GM19239 (cell line): ENCODE measurements around the gene COX6B1.
"Not testable (repeated sequence)": the region's sequence is repeated elsewhere in the genome, so short reads cannot be mapped to it uniquely, and the experiment has no call there.

Experiments
- DNase-seq: peaks from one replicate; pipeline ENCODE4 v3.0.0; 2011; ENCODE audit warnings: low spot score; ENCODE audit not compliant: insufficient read length
- FAIRE-seq: peaks from 2 replicates; lab custom pipeline; 2011; peaks lifted over from hg19 to GRCh38; lab: Jason Lieb, UNC

COX6B1 gene

GRCh38 chr19:35661995-35662340, 13.8 kb downstream of the COX6B1 start:
- FAIRE-seq, result no peak

GRCh38 chr19:35663981-35664380, 15.9 kb downstream of the COX6B1 start:
- DNase-seq (no peak), FAIRE-seq (no peak)

More at GRCh38 chr19:35661995-35662340, 13.8 kb downstream of the COX6B1 start:
- DNase-seq, result no peak

- no peak for DNase-seq
- no peak for FAIRE-seq
Observed at GRCh38 chr19:35665157-35665556, 17.0 kb downstream of the COX6B1 start.

GRCh38 chr19:35665604-35666003, 17.5 kb downstream of the COX6B1 start:
- FAIRE-seq (no peak), DNase-seq (no peak)

- DNase-seq (no peak), FAIRE-seq (no peak)
Observed at GRCh38 chr19:35666251-35666913, 18.3 kb downstream of the COX6B1 start, which contains the start of gene UPK1A. Gene UPK1A, plus strand, starts transcription at chr19:35666517. Its CDS starts 296 bp downstream, at chr19:35666813.

- no peak for DNase-seq
- FAIRE-seq, result no peak
Observed at GRCh38 chr19:35669566-35669965, 21.4 kb downstream of the COX6B1 start.

GRCh38 chr19:35669974-35670373, 21.9 kb downstream of the COX6B1 start:
- DNase-seq (no peak), FAIRE-seq (no peak)

GRCh38 chr19:35670686-35671085, 22.6 kb downstream of the COX6B1 start:
- FAIRE-seq, result no peak
- DNase-seq, result no peak

GRCh38 chr19:35671818-35672217, 23.7 kb downstream of the COX6B1 start:
- FAIRE-seq, result no peak
- DNase-seq, result no peak

GRCh38 chr19:35673121-35673804, 25.1 kb downstream of the COX6B1 start:
- DNase-seq (no peak), FAIRE-seq (peak; percentile 68)

GRCh38 chr19:35675589-35676140, 27.5 kb downstream of the COX6B1 start:
- no peak for DNase-seq
- no peak for FAIRE-seq

- DNase-seq (no peak), FAIRE-seq (no peak)
Observed at GRCh38 chr19:35689836-35690235, 41.7 kb downstream of the COX6B1 start.

GRCh38 chr19:35691106-35691505, 43.0 kb downstream of the COX6B1 start:
- not testable (repeated sequence) for FAIRE-seq, DNase-seq

GRCh38 chr19:35692010-35692409, 43.9 kb downstream of the COX6B1 start:
- FAIRE-seq (no peak), DNase-seq (no peak)

- no peak for DNase-seq
- FAIRE-seq, result no peak
Observed at GRCh38 chr19:35693422-35693821, 45.3 kb downstream of the COX6B1 start.

GRCh38 chr19:35693835-35694599, 45.9 kb downstream of the COX6B1 start:
- FAIRE-seq, result peak; percentile 93
- DNase-seq, result peak; percentile 92

- FAIRE-seq, result no peak
- no peak for DNase-seq
Observed at GRCh38 chr19:35695895-35696422, 47.8 kb downstream of the COX6B1 start.

- FAIRE-seq (peak; percentile 58), DNase-seq (no peak)
Observed at GRCh38 chr19:35696835-35697234, 48.7 kb downstream of the COX6B1 start.

- peak; percentile 88 for DNase-seq
- FAIRE-seq, result peak; percentile 99
Observed at GRCh38 chr19:35702223-35703012, 54.3 kb downstream of the COX6B1 start.

GRCh38 chr19:35703343-35703742, 55.2 kb downstream of the COX6B1 start:
- FAIRE-seq (no peak), DNase-seq (no peak)
